Measurements from ENCODE around the gene RHOF.

GRCh38 chr12:121783766-121784165 is 9.7 kb downstream of the RHOF start:
- TF ChIP-seq CTCF (IDR thresholded peaks at IDR 0.05) (no peak), POLR2A (IDR thresholded peaks at IDR 0.05) (no peak)

Measured in adrenal gland (tissue), 5 donors.